Measurements from ENCODE around the gene TPSD1. TPM values are rescaled to one million over a fixed set of nuclear protein-coding genes. Genes with fewer than 3 reads are reported as not detected.
"Not testable (repeated sequence)": the region's sequence is repeated elsewhere in the genome, so short reads cannot be mapped to it uniquely, and the experiment has no call there.

The TPSD1 gene
- polyA plus RNA-seq, 1 experiment = not detected

GRCh38 chr16:1264345-1265089, 8.6 kb downstream of the TPSD1 start:
- DNase-seq (ENCODE audit: low read depth, low spot score) = no peak
- no peak overlapping the region for H3K4me3 ChIP-seq (ENCODE audit: low read depth, low read length)

GRCh38 chr16:1265090-1265630, 9.3 kb downstream of the TPSD1 start:
- Histone ChIP-seq H3K9me3 (ENCODE audit: control insufficient read depth, insufficient read depth, low read length) (peaks cover 19% of the 10 kb centered on the region; the same call in 1 of the 2 replicates), H3K27ac (ENCODE audit: low read depth, low read length) (no peak overlapping the region), H3K27me3 (ENCODE audit: control insufficient read depth, insufficient read depth, low read length) (peaks cover 26% of the 10 kb centered on the region), H3K4me3 (ENCODE audit: low read depth, low read length) (no peak overlapping the region)
- POLR2A ChIA-PET = no interaction called here
- CTCF ChIA-PET = no interaction called here
- no peak for DNase-seq (ENCODE audit: low read depth, low spot score)
- no peak for TF ChIP-seq CTCF (IDR thresholded peaks at IDR 0.05; ENCODE audit: low read depth, low read length)

More at GRCh38 chr16:1264345-1265089, 8.6 kb downstream of the TPSD1 start:
- CTCF ChIA-PET = no interaction called here
- no peak for TF ChIP-seq CTCF (IDR thresholded peaks at IDR 0.05; ENCODE audit: low read depth, low read length)
- H3K27ac ChIP-seq (ENCODE audit: low read depth, low read length) = no peak overlapping the region
- POLR2A ChIA-PET = no interaction called here
- H3K27me3 ChIP-seq (ENCODE audit: control insufficient read depth, insufficient read depth, low read length) = peaks cover 33% of the 10 kb centered on the region
- H3K9me3 ChIP-seq (ENCODE audit: control insufficient read depth, insufficient read depth, low read length) = peaks cover 19% of the 10 kb centered on the region; the same call in 1 of the 2 replicates

GRCh38 chr16:1265826-1266225, 10.0 kb downstream of the TPSD1 start:
- CTCF ChIA-PET = no interaction called here

GRCh38 chr16:1269418-1269817, 13.5 kb downstream of the TPSD1 start:
- POLR2A ChIA-PET; DNase-seq (ENCODE audit: low read depth, low spot score); H3K4me3 ChIP-seq (ENCODE audit: low read depth, low read length); CTCF ChIA-PET; H3K27ac ChIP-seq (ENCODE audit: low read depth, low read length); H3K27me3 ChIP-seq (ENCODE audit: control insufficient read depth, insufficient read depth, low read length): not testable (repeated sequence)
- peaks cover 15% of the 10 kb centered on the region; the same call in 1 of the 2 replicates for H3K9me3 ChIP-seq (ENCODE audit: control insufficient read depth, insufficient read depth, low read length)

More at GRCh38 chr16:1265826-1266225, 10.0 kb downstream of the TPSD1 start:
- Histone ChIP-seq H3K9me3 (ENCODE audit: control insufficient read depth, insufficient read depth, low read length) (peaks cover 19% of the 10 kb centered on the region; the same call in 1 of the 2 replicates), H3K27ac (ENCODE audit: low read depth, low read length) (no peak overlapping the region), H3K27me3 (ENCODE audit: control insufficient read depth, insufficient read depth, low read length) (peaks cover 21% of the 10 kb centered on the region), H3K4me3 (ENCODE audit: low read depth, low read length) (no peak overlapping the region)
- POLR2A ChIA-PET = no interaction called here
- no peak for DNase-seq (ENCODE audit: low read depth, low spot score)
- TF ChIP-seq CTCF (IDR thresholded peaks at IDR 0.05; ENCODE audit: low read depth, low read length) = no peak

GRCh38 chr16:1271380-1271723, 15.5 kb downstream of the TPSD1 start:
- H3K4me3 ChIP-seq (ENCODE audit: low read depth, low read length) = no peak overlapping the region
- ChIA-PET CTCF (no interaction called here), POLR2A (no interaction called here)
- H3K27me3 ChIP-seq (ENCODE audit: control insufficient read depth, insufficient read depth, low read length) = peaks cover 6% of the 10 kb centered on the region
- peaks cover 2% of the 10 kb centered on the region; the same call in 1 of the 2 replicates for H3K9me3 ChIP-seq (ENCODE audit: control insufficient read depth, insufficient read depth, low read length)
- TF ChIP-seq CTCF (IDR thresholded peaks at IDR 0.05; ENCODE audit: low read depth, low read length) = no peak
- DNase-seq (ENCODE audit: low read depth, low spot score) = no peak
- H3K27ac ChIP-seq (ENCODE audit: low read depth, low read length) = no peak overlapping the region

- POLR2A ChIA-PET; H3K27me3 ChIP-seq (ENCODE audit: control insufficient read depth, insufficient read depth, low read length); H3K4me3 ChIP-seq (ENCODE audit: low read depth, low read length); DNase-seq (ENCODE audit: low read depth, low spot score); H3K9me3 ChIP-seq (ENCODE audit: control insufficient read depth, insufficient read depth, low read length); H3K27ac ChIP-seq (ENCODE audit: low read depth, low read length); CTCF ChIA-PET: not testable (repeated sequence)
Observed at GRCh38 chr16:1271724-1272413, 16.0 kb downstream of the TPSD1 start.
